Measurements from ENCODE around the gene SORCS2. TPM values are rescaled to one million over a fixed set of nuclear protein-coding genes. Genes with fewer than 3 reads are reported as not detected.
"Not testable (repeated sequence)": the region's sequence is repeated elsewhere in the genome, so short reads cannot be mapped to it uniquely, and the experiment has no call there.

The SORCS2 gene
- total RNA-seq, 1 donor from 2014 or later = 7.1 TPM

- no peak for DNase-seq (ENCODE audit: low spot score in 2 of 2, unreplicated experiment in 2 of 2)
- no peaks in the 10 kb centered on the region for H3K4me1 Mint-ChIP-seq
- no peaks in the 10 kb centered on the region for H3K9me3 Mint-ChIP-seq
- no peaks in the 10 kb centered on the region for H3K36me3 Mint-ChIP-seq
- no peak overlapping the region for H3K4me3 Mint-ChIP-seq
- H3K27ac Mint-ChIP-seq = no peak overlapping the region
- TF ChIP-seq CTCF (IDR thresholded peaks at IDR 0.05; ENCODE audit: unreplicated experiment) = no peak
- H3K27me3 Mint-ChIP-seq (ENCODE audit: low read depth) = peaks cover 56% of the 10 kb centered on the region
Observed at GRCh38 chr4:7596918-7597606, 404.7 kb downstream of the SORCS2 start.

- no peak overlapping the region for H3K27ac Mint-ChIP-seq
- H3K4me1 Mint-ChIP-seq = no peaks in the 10 kb centered on the region
- no peak for TF ChIP-seq CTCF (IDR thresholded peaks at IDR 0.05; ENCODE audit: unreplicated experiment)
- DNase-seq (ENCODE audit: low spot score in 2 of 2, unreplicated experiment in 2 of 2) = no peak
- H3K9me3 Mint-ChIP-seq = peaks cover 10% of the 10 kb centered on the region
- H3K4me3 Mint-ChIP-seq = no peak overlapping the region
- H3K27me3 Mint-ChIP-seq (ENCODE audit: low read depth) = peaks cover 43% of the 10 kb centered on the region
- no peaks in the 10 kb centered on the region for H3K36me3 Mint-ChIP-seq
Observed at GRCh38 chr4:7598939-7599790, 406.8 kb downstream of the SORCS2 start.

GRCh38 chr4:7600247-7600646 is 407.9 kb downstream of the SORCS2 start:
- Mint-ChIP-seq H3K36me3 (no peaks in the 10 kb centered on the region), H3K4me3 (no peak overlapping the region), H3K4me1 (no peaks in the 10 kb centered on the region), H3K27me3 (ENCODE audit: low read depth) (peaks cover 36% of the 10 kb centered on the region), H3K27ac (no peak overlapping the region), H3K9me3 (peaks cover 18% of the 10 kb centered on the region)
- no peak for DNase-seq (ENCODE audit: low spot score in 2 of 2, unreplicated experiment in 2 of 2)
- TF ChIP-seq CTCF (IDR thresholded peaks at IDR 0.05; ENCODE audit: unreplicated experiment) = no peak

- H3K4me3 Mint-ChIP-seq; DNase-seq (ENCODE audit: low spot score in 2 of 2, unreplicated experiment in 2 of 2); H3K36me3 Mint-ChIP-seq; H3K4me1 Mint-ChIP-seq; H3K27ac Mint-ChIP-seq: not testable (repeated sequence)
- peaks cover 18% of the 10 kb centered on the region for H3K9me3 Mint-ChIP-seq
- peaks cover 26% of the 10 kb centered on the region for H3K27me3 Mint-ChIP-seq (ENCODE audit: low read depth)
Observed at GRCh38 chr4:7602166-7602565, 409.8 kb downstream of the SORCS2 start.

GRCh38 chr4:7607156-7607910 is 415.0 kb downstream of the SORCS2 start:
- peaks cover 18% of the 10 kb centered on the region for H3K9me3 Mint-ChIP-seq
- DNase-seq (ENCODE audit: low spot score in 2 of 2, unreplicated experiment in 2 of 2) = no peak

More at GRCh38 chr4:7607156-7607910, 415.0 kb downstream of the SORCS2 start:
- Mint-ChIP-seq H3K4me3 (no peak overlapping the region), H3K27ac (no peak overlapping the region), H3K36me3 (no peaks in the 10 kb centered on the region), H3K27me3 (ENCODE audit: low read depth) (peaks cover 39% of the 10 kb centered on the region), H3K4me1 (no peaks in the 10 kb centered on the region)
- no peak for TF ChIP-seq CTCF (IDR thresholded peaks at IDR 0.05; ENCODE audit: unreplicated experiment)

Data from mesothelial cell of epicardium (in vitro differentiated cells).